GM12878 (cell line): ENCODE results near the gene DICER1. TPM values are rescaled to one million over a fixed set of nuclear protein-coding genes. Genes with fewer than 3 reads are reported as not detected.

ENCODE experiments used
- ATAC-seq: fragments of 200-7000 bp; cut with Tn5 transposase; 3 replicates; pipeline ENCODE4 v1.9.1; 2020; ENCODE audit warnings: mild to moderate bottlenecking, moderate library complexity
- BruUV-seq: library from RNA; stranded (reverse); fragments of 400-500 nt; replicated peaks from 2 replicates; lab custom pipeline; 2021; lab: Mats Ljungman, UMichigan
- CTCF ChIA-PET: fragments of 300-600 bp; sonication (Branson Sonifier 250); formaldehyde crosslinking; extraction: SDS; loops from one replicate; lab custom pipeline; 2021; ENCODE audit warnings: inconsistent platforms; lab: Yijun Ruan, JAX
- POLR2A ChIA-PET: fragments of 350-600 bp; formaldehyde crosslinking; extraction: SDS; loops from one replicate; lab custom pipeline; 2021; ENCODE audit warnings: inconsistent platforms; lab: Charles Lee
- RAD21 ChIA-PET: fragments of 300-600 bp; sonication (Branson Sonifier 250); formaldehyde crosslinking; loops from one replicate; lab custom pipeline; 2023; ENCODE audit warnings: antibody characterized with exemption; ENCODE audit not compliant: unreplicated experiment; lab: Charles Lee
- SMC1A ChIA-PET: fragments of 300-600 bp; sonication (Branson Sonifier 250); formaldehyde crosslinking; loops from one replicate; lab custom pipeline; 2023; ENCODE audit not compliant: unreplicated experiment, uncharacterized antibody; lab: Charles Lee
- DNase-seq: peaks from one replicate; pipeline ENCODE4 v3.0.0-alpha.2; 2011; ENCODE audit warnings: low read depth, low spot score
- FAIRE-seq: peaks from 3 replicates; lab custom pipeline; 2011; peaks lifted over from hg19 to GRCh38; lab: Jason Lieb, UNC
- H2AFZ ChIP-seq: 2 replicates; pipeline ENCODE4 v1.6.0; 2011; ENCODE audit warnings: low read depth, low read length, control low read depth; ENCODE audit not compliant: control insufficient read depth
- H3K27ac ChIP-seq: 2 replicates; pipeline ENCODE4 v1.5.1; 2011; ENCODE audit warnings: control low read depth; ENCODE audit not compliant: control insufficient read depth, insufficient read depth
- H3K27me3 ChIP-seq, 2 experiments: replicated peaks in 1 of 2; 2 replicates each; pipeline versions ENCODE4 v1.6.0 to v1.6.1; 2011; ENCODE audit warnings: low read length in 1 of 2; ENCODE audit not compliant: control insufficient read depth in 2 of 2, insufficient read depth in 2 of 2
- H3K36me3 ChIP-seq, 2 experiments: 2 replicates each; pipeline ENCODE4 v1.5.1; 2011; ENCODE audit warnings: low read length in 1 of 2; ENCODE audit not compliant: control insufficient read depth in 2 of 2, insufficient read depth in 2 of 2
- H3K4me1 ChIP-seq: 2 replicates; pipeline ENCODE4 v1.6.1; 2011; ENCODE audit warnings: mild to moderate bottlenecking, low read length, moderate library complexity, mixed read lengths; ENCODE audit not compliant: control insufficient read depth, insufficient read depth
- H3K4me2 ChIP-seq: 2 replicates; pipeline ENCODE4 v1.6.0; 2011; ENCODE audit warnings: control low read depth; ENCODE audit not compliant: control insufficient read depth, insufficient read depth
- H3K4me3 ChIP-seq: fragments of 200-600 bp; sonication (generic); 2 replicates; pipeline ENCODE4 v1.5.1; 2016
- H3K79me2 ChIP-seq: 2 replicates; pipeline ENCODE4 v1.6.0; 2011; ENCODE audit warnings: low read length; ENCODE audit not compliant: control insufficient read depth, insufficient read depth
- H3K9ac ChIP-seq: 2 replicates; pipeline ENCODE4 v1.8.0; 2011; ENCODE audit warnings: low read length, control low read depth, mixed read lengths; ENCODE audit not compliant: control insufficient read depth, insufficient read depth
- H3K9me3 ChIP-seq: replicated peaks from 3 replicates; pipeline ENCODE4 v1.5.1; 2011; ENCODE audit warnings: mild to moderate bottlenecking, low read length; ENCODE audit not compliant: control insufficient read depth, insufficient read depth
- H4K20me1 ChIP-seq: 2 replicates; pipeline ENCODE4 v1.6.0; 2011; ENCODE audit not compliant: control insufficient read depth, insufficient read depth
- ASH2L ChIP-seq: fragments of 300-600, 200-600 bp; sonication (generic); IDR thresholded peaks from 2 replicates; pipeline ENCODE4 v1.6.1; 2017; ENCODE audit warnings: low read depth, mild to moderate bottlenecking, borderline replicate concordance
- BCL3 ChIP-seq: IDR thresholded peaks from 2 replicates; pipeline ENCODE4 v1.6.1; 2011; ENCODE audit warnings: borderline replicate concordance, low read depth, mild to moderate bottlenecking, moderate library complexity, low read length; ENCODE audit not compliant: insufficient read depth, poor library complexity, severe bottlenecking
- CHD4 ChIP-seq: fragments of 200-600 bp; sonication (generic); IDR thresholded peaks from 2 replicates; pipeline ENCODE4 v1.6.1; 2016; ENCODE audit warnings: mild to moderate bottlenecking
- CTCF ChIP-seq, 3 experiments: IDR thresholded peaks in 2 of 3; conservative IDR thresholded peaks in 1 of 3; 2 replicates each; pipeline ENCODE4 v1.5.1; 2011; ENCODE audit warnings: low read depth in 3 of 3, low read length in 3 of 3, mild to moderate bottlenecking in 3 of 3, control low read depth in 2 of 3, moderate library complexity in 2 of 3, inconsistent platforms in 1 of 3, mixed read lengths in 1 of 3; ENCODE audit not compliant: control insufficient read depth in 2 of 3, insufficient read depth in 1 of 3; ENCODE audit errors: extremely low read depth in 1 of 3
- ELK1 ChIP-seq: IDR thresholded peaks from 2 replicates; pipeline ENCODE4 v1.6.1; 2012; ENCODE audit warnings: low read depth, low read length, improper control_type of control experiment
- FOXM1 ChIP-seq: IDR thresholded peaks from 2 replicates; pipeline ENCODE4 v1.6.1; 2012; ENCODE audit warnings: low read depth, mild to moderate bottlenecking, inconsistent platforms, low read length, moderate library complexity
- HCFC1 ChIP-seq: fragments of 150-350 bp; IDR thresholded peaks from 2 replicates; pipeline ENCODE4 v1.6.1; 2014; ENCODE audit warnings: low read length
- HDGF ChIP-seq: fragments of 450-650 bp; IDR thresholded peaks from 2 replicates; pipeline ENCODE4 v1.6.1; 2016; ENCODE audit warnings: antibody characterized with exemption
- HSF1 ChIP-seq: fragments of 150-350 bp; IDR thresholded peaks from 2 replicates; pipeline ENCODE4 v1.6.1; 2014; ENCODE audit warnings: mild to moderate bottlenecking, low read depth, low read length
- MEF2B ChIP-seq: fragments of 450-650 bp; IDR thresholded peaks from 2 replicates; pipeline ENCODE4 v1.6.1; 2018; ENCODE audit warnings: mild to moderate bottlenecking, moderate library complexity; ENCODE audit not compliant: partially characterized antibody, poor library complexity, severe bottlenecking
- PAX5 ChIP-seq: IDR thresholded peaks from 2 replicates; pipeline ENCODE4 v1.6.1; 2011; ENCODE audit warnings: low read depth, low read length, borderline replicate concordance
- SMAD5 ChIP-seq: IDR thresholded peaks from 2 replicates; pipeline ENCODE4 v1.6.1; 2016; ENCODE audit warnings: antibody characterized with exemption, low read depth
- SMC3 ChIP-seq: IDR thresholded peaks from 2 replicates; pipeline ENCODE4 v1.6.1; 2011; ENCODE audit warnings: low read length, improper control_type of control experiment, borderline replicate concordance
- STAT1 ChIP-seq: fragments of 450-650 bp; conservative IDR thresholded peaks from 2 replicates; pipeline ENCODE4 v1.6.1; 2014; ENCODE audit warnings: antibody characterized with exemption, mild to moderate bottlenecking
- USF1 ChIP-seq: IDR thresholded peaks from 2 replicates; pipeline ENCODE4 v1.6.1; 2011; ENCODE audit warnings: borderline replicate concordance, low read depth, mild to moderate bottlenecking, moderate library complexity, mixed read lengths, low read length; ENCODE audit not compliant: insufficient read depth; ENCODE audit errors: extremely low read length
- YBX1 ChIP-seq: fragments of 450-650 bp; IDR thresholded peaks from 2 replicates; pipeline ENCODE4 v1.6.1; 2016; ENCODE audit warnings: antibody characterized with exemption
- WGBS: methylation state at CpG from one replicate; pipeline ENCODE4 v1.1.6; 2016; ENCODE audit warnings: low lambda C conversion rate; ENCODE audit not compliant: insufficient replicate concordance, insufficient coverage; ENCODE audit errors: missing lambda C conversion rate; 5-methylcytosine and 5-hydroxymethylcytosine counted together
- in situ Hi-C: fragments of 300-500 bp; cut with MboI; formaldehyde crosslinking; loops from 9 replicates; pipeline ENCODE4 v1.14.3; 2018; ENCODE audit warnings: mixed read lengths
- intact Hi-C: fragments of 100-400 bp; cut with micrococcal nuclease; formaldehyde crosslinking; loops from one replicate; pipeline ENCODE4 v1.14.2; 2022; ENCODE audit not compliant: unreplicated experiment
- polyA plus RNA-seq, 11 experiments: library from polyadenylated mRNA; depleted of rRNA in 4 of 11; unstranded in 6 of 11; stranded (reverse) in 5 of 11; fragments of >200 nt; fragmentation: Nextera tagmentation in 4 of 11; fragmentation: Illumina TruSeq in 1 of 11; extraction: Ambion mirVana in 4 of 11; extraction: Trizol in 1 of 11; gene quantifications; 1 replicate in 1 of 11; 2 replicates in 10 of 11; pipeline versions ENCODE4 v1.2.1 to v1.2.3, GENCODE V29; 2011 to 2016; ENCODE audit warnings: inconsistent platforms in 2 of 11, missing spikeins in 2 of 11, low read depth in 1 of 11
- total RNA-seq, 4 experiments: library from RNA; depleted of rRNA in 3 of 4; stranded (reverse); fragments of >200 nt in 3 of 4; fragmentation: Illumina TruSeq in 1 of 4; extraction: Trizol in 1 of 4; gene quantifications; 2 replicates each; pipeline versions ENCODE4 v1.2.1 to v1.2.3, GENCODE V29; 2013 to 2021

DICER1 gene
- total and polyA plus RNA-seq, 10 of the 15 experiments (the other 5 are each of a cell fraction or from before 2014, with no cell fraction given) = 6.8 to 70.8 (median 37.1) TPM

GRCh38 chr14:95128140-95128539 is 29.2 kb downstream of the DICER1 start (continued):
- TF ChIP-seq BCL3 = no peak
- TF ChIP-seq HSF1 = no peak
- no peak for TF ChIP-seq PAX5
- TF ChIP-seq HCFC1 = no peak
- no peak for TF ChIP-seq USF1
- no peak for TF ChIP-seq ELK1
- TF ChIP-seq CHD4 = no peak

- H3K4me1 ChIP-seq = peaks cover 6% of the 10 kb centered on the region; the same call in 1 of the 2 replicates
- ChIA-PET POLR2A (no interaction called here), CTCF (no interaction called here), SMC1A (no interaction called here), RAD21 (no interaction called here)
- H3K27me3 ChIP-seq = no peaks in the 10 kb centered on the region
- 87% methylated on average over 4 of the region's 4 CpGs for WGBS
- no peak overlapping the region for H3K27ac ChIP-seq
- BruUV-seq = no TSS peak
- intact Hi-C loops (no loop called here), in situ Hi-C loops (no loop called here)
- no peak overlapping the region for H3K4me3 ChIP-seq
- ATAC-seq (no peak), FAIRE-seq (no peak), DNase-seq (no peak)
- no peaks in the 10 kb centered on the region for H3K9me3 ChIP-seq
- H4K20me1 ChIP-seq = no peaks in the 10 kb centered on the region
- H3K79me2 ChIP-seq = no peaks in the 10 kb centered on the region
- peaks cover 2 to 18% of the 10 kb centered on the region in 2 experiments for H3K36me3 ChIP-seq
- no peak overlapping the region for H3K4me2 ChIP-seq
- H2AFZ ChIP-seq = no peak overlapping the region
- H3K9ac ChIP-seq = no peak overlapping the region
- TF ChIP-seq SMAD5 = no peak
- TF ChIP-seq HDGF = no peak
- no peak for TF ChIP-seq SMC3
- no peak for TF ChIP-seq STAT1
- TF ChIP-seq YBX1 = no peak
- no peak for TF ChIP-seq ASH2L
- no peak for TF ChIP-seq FOXM1
- no peak for TF ChIP-seq CTCF (IDR thresholded peaks at IDR 0.05 in 2 of 3, conservative IDR thresholded peaks at IDR 0.05 in 1 of 3; ENCODE audit: control insufficient read depth in 2 of 3, extremely low read depth in 1 of 3, insufficient read depth in 1 of 3, low read depth in 3 of 3, low read length in 3 of 3)
- TF ChIP-seq MEF2B = no peak
Observed at GRCh38 chr14:95127531-95127911, 29.8 kb downstream of the DICER1 start.
